ENCODE data around the gene DOK6.

Gene DOK6

DNA sequence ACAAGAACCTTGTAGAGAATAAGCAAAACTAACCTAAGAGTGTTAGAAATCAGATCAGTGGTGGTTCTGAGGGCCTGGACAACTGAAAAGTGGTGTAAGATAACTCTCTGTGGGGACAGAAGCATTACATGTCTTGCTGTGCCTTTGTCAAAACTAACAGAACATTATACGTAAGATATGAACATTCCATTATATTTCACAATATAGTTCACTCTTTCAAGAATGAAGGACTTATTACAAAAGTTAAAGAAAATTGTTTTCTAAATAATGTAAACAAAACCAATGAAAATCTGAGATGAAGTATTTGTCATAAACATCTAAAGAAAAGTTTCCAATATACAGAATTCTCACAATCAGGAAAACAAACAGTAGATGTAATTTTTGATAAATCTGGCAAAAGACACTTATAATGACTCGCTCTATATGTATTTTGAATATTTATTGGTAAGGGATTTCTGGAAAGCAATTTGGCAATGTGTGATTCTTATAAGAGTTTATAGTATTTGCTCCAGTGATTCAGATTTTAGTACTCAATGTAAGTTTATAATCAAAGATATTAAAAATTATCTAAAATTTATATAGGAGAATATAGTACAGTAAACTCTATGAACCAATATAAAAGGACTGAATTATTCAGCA is 288.6 kb downstream of the DOK6 start:
- DNase-seq (ENCODE audit: low read depth), result no peak

DNA sequence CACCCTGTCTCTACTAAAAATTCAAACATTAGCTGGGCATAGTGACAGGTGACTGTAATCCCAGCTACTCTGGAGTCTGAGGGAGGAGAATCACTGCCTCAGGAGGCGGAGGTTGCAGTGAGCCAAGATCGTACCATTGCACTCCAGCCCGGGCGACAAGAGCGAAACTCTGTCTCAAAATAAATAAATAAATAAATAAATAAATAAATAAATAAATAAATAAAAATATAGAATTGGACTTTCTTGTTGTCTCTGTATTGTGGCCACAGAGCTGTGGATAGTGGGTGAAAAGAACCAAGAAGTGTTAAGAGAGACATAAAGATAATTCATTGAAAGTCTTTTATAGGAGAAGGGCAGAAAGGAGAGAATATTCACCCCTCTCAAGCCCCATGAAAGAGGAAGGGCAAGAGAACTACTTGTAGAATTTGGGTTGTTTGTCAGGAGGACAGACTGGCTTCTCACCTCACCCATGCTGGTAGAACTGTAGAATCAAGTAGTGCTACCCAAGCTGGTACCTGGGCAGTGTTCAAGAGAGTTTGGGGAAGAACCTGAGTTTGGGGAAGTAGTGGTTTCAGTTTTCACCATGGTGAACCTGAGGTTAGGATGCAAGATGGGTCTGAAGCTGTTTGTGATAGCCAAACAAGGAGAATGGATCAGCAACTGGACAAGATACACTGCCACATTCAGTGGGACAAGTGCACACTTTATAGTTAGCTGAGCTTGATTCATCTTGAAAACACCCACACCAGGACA is 290.5 kb downstream of the DOK6 start:
- DNase-seq (ENCODE audit: low read depth), result no peak

DNA sequence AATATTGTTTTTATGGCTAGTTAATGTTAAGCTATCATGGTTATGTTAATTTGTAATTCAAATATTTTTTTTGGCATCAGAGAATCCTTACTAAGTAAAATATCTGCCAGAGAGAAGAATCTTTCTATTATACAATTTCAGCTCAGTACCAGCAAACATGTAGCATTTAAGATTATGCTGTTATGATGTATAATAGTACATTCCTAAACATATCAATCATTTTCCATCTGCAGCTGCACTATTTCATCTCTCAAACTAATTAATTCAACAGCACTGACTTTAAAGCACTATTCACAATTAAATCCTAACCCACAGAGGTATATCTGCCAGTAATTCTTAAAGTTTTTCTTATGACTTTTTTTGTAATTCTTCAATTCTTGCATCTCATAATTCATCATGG is 296.4 kb downstream of the DOK6 start:
- no peak for DNase-seq (ENCODE audit: low read depth)

DNA sequence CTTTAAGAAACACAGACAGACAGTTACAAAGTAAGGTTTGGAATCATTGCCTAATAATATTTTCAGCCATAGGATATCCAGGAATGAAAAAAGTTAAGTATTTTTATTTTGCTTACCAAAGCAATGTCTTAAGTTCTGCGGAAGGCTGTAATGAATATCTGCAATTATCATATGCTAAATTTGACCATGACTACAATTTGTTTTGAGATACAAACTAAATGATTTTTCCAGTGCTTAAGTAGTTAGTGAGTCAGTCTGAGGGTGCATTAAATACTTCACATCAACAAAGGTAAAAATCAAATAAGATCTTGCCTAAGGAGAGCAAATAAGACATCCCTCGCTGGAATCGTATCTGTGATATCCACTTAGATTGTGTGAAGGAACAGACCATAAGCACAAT is 297.0 kb downstream of the DOK6 start:
- no peak for DNase-seq (ENCODE audit: low read depth)

DNA sequence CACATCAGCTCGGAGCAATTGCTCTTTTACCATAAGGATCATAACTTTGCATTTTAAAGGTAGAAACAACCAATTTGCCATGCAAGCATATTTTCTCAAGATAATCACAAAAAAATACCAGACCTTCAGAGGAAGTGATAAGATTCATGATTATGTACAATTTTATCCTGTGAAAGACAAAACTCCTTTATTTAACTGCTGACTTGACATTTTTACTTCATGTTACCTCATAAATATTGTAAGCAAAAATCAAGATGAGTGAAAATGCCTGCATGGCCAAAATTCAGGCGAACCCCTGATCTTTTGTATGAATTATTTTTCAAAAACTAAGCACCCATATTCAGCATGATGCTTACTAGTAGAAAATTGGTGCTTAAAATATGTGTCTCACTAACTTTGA is 300.6 kb downstream of the DOK6 start:
- no peak for DNase-seq (ENCODE audit: low read depth)

DNA sequence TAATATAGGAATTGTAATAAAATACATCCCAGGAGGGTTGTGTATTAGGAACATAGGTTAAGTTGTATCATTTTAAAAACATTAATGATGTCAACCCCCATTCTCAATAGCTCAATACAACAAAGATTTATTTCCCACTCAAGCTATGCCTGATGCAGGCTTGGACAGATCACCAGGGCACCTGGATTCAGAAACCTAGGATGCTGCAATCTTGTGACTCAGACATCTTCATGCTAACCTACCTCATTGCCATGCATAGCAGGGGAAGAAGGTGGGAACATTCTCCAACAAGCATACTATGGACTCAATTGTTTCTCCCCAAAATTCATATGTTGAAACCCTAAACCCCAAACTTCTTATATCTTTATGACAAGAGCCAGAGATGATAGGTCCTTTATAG is 302.8 kb downstream of the DOK6 start:
- no peak for DNase-seq (ENCODE audit: low read depth)

DNA sequence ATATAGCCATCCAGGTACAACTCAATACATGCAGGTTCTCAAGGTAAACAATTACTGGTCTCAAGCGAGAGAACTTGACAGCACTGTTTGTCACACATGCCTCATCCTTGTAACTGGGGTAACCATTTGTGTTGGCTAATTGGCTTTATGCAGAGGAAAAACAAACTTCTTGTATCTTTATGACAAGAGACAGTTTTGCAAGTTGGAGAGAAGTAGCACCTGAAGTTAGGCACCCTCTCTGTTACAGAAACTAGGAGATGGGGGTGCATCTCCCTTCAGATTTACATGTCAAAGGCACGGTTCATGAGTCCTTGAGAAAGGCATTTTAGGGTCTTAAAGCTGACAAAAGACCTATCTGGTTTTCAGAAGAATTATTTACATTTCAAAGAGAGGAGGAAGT is 305.3 kb downstream of the DOK6 start:
- no peak for DNase-seq (ENCODE audit: low read depth)

DNA sequence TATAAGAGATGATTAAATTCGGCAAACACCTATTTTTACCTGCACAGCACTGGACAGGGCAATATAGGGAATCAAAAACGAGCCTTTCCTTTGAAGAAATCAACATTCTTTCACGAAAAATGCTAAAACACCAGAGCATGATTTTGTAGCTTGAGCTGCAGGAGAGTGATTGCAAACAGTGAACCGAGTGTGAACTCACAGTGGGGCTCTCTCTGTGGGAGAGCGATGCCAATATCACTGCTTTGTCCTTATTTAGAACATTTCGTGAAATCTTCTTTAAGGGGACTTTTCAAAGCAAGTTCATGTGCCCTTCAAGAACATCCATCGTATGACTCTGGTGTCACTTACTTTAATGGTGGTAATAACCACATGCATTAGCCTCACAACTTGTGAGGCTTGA is 308.2 kb downstream of the DOK6 start:
- no peak for DNase-seq (ENCODE audit: low read depth)

DNA sequence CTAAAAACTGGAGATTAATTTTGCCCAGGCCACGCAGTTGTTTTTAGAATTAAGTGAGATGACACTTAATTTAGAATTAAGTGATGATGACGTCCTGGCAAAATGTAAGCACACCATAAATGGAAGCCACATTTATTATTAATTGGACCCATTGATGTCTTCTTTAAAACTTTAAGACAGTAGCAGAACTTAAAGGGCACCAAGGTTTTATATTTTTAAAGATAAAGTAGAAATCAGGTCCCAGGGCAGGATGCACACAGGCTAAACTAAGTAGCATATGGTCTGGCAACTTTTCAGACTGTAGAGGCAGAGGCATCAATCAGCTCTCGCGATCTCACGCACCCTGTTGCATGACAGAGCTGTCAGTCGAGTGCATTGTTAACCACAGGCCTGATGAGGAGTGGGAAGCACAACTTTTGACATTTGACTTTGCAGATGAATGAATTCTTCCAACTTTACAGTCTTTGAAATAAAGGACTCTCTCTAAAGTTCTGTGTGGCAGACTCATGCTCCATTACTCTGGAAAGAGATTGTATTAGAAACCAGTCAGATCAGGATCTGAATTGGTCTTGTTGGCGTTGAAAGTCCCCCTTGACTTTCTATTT is 314.6 kb downstream of the DOK6 start:
- DNase-seq (ENCODE audit: low read depth), result no peak

DNA sequence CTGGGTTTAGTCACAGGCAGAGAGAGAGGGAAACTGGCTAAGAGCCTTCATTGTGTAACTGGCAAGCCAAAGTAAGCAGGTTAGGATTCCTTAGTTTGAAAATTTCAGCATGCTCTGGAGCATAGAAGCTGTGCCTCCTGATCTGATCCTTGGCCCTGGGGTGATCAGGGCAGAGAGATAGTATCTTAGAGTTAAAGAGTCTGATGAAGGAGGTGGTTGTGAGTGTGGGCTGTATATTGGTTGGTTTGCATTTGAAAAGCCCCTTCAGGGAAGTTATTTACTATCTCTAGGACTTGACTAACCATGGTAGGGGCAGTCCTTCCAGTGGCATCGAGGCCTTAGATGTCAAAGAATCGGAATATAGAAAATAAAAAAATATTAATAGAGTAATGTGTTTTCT is 316.9 kb downstream of the DOK6 start:
- no peak for DNase-seq (ENCODE audit: low read depth)

DNA sequence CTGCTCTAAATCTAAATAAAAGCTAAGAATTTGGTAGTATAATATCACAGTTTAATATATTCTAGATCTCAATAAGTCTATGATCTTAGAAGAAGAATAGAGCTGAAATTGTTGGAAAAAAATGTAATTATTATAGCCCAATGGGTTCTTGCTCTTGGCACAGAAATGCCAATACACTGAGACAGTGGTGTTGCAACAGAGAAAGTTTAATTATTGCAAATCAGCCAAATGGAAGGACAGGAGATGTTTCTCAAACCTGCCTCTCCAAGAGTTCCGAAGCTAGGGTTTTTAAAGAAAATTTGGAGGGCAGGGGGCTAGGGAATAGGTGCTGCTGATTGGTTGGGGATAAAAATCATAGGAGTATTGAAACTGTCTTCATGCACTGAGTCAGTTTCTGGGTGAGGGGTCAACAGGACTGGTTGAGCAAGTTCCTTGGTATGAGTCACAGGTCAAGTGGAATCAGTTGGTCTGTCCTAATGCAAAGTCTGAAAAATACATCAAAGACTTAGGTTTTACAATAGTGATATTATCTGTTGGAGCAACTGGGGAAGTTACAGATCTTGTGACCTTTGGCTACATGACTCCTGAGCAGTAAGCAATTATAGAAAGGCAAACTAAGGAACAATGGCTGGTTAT is 318.3 kb downstream of the DOK6 start:
- no peak for DNase-seq (ENCODE audit: low read depth)

DNA sequence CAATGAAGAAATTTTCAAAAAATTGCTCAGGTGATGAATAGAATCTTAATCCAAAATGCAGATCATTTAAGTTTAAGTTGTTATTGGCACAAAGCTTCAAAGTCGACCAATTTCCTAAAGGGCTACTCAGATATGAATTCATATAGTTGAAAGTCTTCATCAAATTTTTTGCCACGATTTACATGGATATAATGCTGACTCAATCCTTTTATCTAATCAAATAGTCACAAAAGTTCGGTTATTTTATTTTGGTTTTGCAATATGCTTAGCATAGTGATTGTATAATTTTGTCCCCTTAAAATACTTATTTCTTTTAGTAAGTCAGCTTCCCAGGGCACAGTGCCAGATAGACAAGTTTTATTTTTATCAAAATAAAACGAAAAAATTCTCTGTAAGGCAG is 319.7 kb downstream of the DOK6 start:
- DNase-seq (ENCODE audit: low read depth), result no peak

DNA sequence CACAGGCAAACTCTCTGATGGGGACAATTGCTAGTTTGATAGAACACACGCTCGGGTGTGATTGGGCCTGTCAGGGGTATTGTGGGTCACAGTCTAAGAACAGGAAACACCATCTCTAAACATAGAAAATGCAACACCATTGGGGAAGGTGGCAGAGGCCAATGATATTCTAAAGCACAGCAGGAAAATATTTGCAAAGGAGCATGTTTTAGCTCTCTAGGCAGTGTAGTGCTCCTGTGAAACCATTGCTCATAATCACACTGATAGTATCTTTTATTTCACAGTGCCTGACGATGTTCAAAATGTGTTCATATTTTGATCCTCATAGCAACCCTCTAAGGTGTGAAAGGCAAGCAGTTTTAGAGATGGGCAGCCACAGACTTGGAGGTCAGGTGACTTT is 322.7 kb downstream of the DOK6 start:
- no peak for DNase-seq (ENCODE audit: low read depth)

DNA sequence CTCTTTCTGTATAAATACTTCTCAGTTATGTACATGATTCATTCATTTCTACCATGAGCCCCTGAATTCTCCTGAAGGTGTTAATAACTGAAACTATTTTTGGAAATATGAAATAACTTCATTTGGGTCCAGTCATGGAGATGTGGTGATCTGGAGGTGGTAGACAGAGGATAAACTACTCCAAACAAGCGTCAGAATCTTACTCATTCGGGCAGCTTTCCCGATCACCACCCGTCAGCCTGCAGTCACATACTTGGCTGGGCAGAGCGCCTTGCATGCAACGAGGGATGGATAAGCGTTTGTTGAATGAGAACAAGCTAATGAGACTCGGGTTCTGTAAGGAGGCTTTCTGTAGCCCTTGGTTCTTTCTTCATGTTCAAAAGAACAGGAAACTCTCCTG is 324.3 kb downstream of the DOK6 start:
- no peak for DNase-seq (ENCODE audit: low read depth)

DNA sequence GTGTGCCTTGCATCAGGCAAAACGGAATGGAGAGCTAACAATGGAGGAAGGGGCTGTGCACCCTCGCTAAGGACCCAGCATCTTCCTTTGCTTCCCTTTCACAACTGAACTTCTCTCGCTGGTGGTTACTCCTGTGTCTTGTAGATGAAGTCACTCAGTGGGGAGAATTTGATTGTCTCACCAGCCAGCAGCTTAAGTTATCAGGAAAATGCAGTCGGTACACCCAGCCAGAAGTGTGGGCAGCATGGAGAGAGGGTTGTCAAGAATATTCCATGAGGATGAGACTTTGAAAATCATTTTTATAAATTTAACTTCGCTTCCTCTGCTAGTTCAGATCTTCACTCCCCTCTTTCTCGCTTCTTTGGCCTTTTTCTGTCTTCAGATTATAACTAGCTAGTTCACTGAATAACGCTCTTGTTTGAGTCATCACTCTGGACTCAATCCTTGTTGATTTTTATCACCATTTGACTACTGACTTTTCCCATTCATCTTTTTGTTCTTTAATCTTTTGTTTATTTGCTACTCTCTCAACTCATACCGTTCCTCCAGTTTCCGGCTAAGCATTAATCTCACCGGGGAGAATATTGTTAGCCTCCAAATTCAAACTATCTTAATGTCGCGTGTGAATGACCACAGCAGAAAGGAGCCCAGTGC is 325.3 kb downstream of the DOK6 start:
- DNase-seq (ENCODE audit: low read depth), result no peak

DNA sequence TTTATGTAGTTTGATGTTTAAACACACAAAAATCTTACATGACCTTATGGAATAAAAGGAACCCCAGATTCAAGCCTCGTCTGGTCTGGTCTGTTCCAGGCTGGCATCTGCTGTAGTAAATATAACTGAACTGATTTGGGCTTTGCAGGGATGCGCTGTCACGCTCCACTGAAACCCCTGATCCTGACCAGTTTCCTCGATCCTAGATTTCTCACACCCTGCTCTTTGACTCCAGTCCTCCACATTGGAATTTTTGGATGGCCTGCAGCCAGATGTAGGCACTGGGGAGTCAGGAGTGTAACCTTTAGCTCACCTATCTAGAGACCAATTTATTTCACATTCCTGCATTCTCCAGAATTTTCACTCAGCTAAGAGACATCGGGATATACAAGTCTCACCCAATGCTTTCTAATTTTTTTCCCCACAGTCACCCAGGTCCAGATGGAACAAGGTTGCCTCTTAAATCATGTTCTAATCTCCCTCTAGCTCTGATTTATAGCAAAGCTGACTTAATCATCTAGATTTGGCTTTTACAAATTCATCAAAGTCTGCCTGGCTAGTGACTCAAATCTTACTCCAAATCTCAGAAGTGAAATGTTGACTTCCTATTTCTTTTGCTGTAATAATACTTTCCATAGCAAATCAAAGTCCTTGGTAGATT is 327.4 kb downstream of the DOK6 start:
- no peak for DNase-seq (ENCODE audit: low read depth)

DNA sequence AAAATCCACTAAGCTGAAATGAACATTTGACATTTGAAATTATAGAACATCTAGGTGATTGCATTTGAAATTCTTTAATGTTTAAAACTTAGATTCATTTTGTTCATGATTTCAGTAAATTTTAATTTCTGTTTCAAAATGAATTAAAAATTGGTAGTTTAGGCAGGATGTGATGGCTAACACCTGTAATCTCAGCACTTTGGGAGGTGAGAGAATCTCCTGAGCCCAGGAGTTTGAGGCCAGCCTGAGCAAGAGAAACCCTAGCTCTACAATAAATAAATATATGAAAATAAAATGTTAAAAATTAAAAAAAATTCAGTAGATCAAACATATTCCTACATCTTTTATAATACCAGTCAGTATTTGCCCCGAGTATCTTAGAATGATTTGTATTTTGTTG is 330.0 kb downstream of the DOK6 start:
- DNase-seq (ENCODE audit: low read depth), result no peak

DNA sequence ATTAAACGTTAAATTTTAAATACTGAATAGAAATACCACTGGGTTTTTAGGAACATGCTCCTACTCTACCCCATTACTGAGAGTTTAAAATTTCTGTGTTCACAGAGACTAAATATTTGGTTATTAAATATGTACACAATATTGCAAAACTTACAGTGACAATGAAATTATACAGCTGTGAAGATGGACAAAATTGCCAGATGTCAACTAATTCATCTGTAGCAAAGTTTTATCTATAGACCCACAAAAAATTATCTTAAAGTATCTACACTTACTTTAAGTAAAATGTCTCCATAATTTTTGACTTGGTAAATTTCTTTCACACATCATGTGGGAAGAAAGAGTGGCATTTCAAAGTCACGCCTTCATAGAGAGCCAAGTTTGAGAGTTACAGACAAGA is 333.8 kb downstream of the DOK6 start:
- DNase-seq (ENCODE audit: low read depth), result no peak

DNA sequence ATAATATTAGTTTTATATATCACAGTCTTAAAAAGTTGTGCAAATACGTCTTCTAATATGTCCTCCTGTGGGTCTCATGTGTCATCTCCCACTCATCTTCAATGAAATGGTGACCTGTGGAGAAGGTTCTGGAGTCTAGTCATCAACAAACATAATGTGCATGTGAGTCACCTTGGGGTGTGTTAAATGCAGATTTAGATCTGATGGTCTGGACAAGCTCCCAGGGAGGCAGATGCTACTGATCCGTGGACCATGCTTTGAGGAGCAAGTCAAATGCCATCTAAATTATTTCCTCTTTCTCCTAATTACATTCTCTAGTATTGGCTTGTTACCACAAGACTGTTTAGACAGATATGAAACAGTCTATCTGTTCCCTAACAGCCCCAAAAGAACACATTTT is 336.0 kb downstream of the DOK6 start:
- no peak for DNase-seq (ENCODE audit: low read depth)

DNA sequence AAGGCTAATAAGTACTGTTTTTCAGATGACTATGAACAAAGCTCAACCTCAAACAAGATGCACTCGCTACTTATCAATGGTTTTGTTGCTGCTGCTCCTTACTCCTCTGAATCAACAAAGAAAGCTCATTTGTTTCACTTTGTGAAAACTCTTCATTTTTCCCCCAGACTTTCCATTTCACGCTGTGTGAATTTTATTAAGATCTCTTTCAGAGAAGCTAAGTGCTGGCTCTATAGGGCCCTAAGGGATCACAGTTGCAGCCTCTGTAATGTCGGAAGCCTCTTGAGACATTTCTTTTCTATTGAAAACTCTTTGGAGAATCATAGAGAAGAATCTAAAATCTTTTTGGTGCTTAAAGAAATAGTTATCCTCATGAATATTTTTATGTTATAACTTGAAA is 337.2 kb downstream of the DOK6 start:
- no peak for DNase-seq (ENCODE audit: low read depth)

DNA sequence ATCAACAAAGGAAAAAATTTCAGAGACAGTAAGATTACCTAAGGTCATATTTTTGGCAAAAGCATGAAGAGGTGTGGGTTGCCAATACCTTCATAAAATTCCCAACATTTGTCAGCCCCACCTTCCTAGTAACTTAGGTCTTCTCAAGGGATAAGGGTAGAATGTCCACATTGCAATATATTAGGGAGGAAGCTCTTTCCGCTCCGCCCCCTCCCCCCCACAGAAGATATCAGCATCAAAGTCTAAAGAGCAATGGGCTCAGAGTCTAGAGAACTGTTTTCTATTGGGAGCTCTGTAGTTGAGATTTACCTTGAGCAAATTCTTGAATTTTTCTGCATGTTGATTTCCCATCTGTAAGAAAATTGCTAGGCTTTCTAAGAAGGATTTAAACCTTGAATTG is 346.7 kb downstream of the DOK6 start:
- DNase-seq (ENCODE audit: low read depth), result no peak

DNA sequence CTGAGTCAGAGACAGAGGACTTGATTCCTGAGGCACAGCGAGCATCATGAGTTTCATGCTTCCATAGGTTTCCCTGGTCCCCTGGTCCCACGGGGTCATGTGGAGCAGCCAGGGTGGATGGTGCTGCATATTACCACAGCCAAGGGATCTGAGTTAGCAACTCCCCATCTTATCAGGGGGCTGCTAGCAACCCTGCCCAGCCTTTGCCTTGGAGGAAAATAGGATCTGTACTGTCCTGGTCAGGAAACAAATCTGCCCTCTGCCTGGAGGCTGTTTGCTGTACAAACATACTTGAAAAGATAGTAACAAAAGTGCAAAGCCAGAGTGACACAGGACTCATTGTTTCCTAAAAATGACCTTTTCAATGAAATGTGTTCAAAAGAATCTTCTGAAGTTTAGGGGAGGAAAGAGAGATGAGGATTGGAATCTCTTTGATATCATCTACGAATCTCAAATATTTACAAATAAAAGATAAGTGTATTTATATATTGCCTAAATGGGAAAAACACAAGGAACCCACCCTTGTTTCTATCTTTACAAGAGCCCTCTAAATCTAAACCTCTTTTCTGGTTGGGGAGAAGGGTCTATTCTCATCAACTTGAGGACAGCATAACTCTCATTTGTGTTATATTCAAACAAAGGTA is 352.2 kb downstream of the DOK6 start:
- DNase-seq (ENCODE audit: low read depth), result no peak

Data from non-pigmented ciliary epithelial cell (primary cell).